Stimulated activated CD4-positive, alpha-beta T cell treated with anti-CD3 and anti-CD28 coated beads, Interleukin-12 subunit alpha, Interleukin-12 subunit beta, amount 100 ng/mL, for 4 hours (primary cell): ENCODE data around the gene ACTMAP.
"Not testable (repeated sequence)": the region's sequence is repeated elsewhere in the genome, so short reads cannot be mapped to it uniquely, and the experiment has no call there.

Experiments used
- DNase-seq: peaks from one replicate; pipeline ENCODE4 v3.0.0-alpha.2; 2020

ACTMAP gene

DNA sequence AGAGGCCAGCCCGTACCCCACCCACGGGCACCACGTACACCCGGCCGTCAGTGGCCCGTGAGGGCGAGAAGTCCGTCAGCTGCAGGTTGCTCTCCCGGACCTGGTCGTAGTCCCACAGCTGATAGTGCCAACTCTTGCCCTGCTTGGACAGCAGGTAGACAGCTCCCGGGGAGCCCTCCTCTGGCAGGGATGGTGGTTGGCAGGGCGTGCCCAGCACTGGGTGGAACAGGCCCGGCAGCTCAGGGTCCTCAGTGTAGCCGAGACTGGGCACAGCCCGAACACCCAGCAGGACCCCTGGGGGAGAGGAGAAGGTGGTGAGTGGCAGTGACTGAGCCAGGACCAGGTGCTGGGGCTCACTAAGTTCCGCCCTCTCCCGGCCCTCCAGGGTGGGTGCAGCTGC is 7.8 kb downstream of the ACTMAP start:
- no peak for DNase-seq

- DNase-seq = no peak
These were observed 8.5 kb downstream of the ACTMAP start for GRCh38 chr19:40741527-40742390.

DNA sequence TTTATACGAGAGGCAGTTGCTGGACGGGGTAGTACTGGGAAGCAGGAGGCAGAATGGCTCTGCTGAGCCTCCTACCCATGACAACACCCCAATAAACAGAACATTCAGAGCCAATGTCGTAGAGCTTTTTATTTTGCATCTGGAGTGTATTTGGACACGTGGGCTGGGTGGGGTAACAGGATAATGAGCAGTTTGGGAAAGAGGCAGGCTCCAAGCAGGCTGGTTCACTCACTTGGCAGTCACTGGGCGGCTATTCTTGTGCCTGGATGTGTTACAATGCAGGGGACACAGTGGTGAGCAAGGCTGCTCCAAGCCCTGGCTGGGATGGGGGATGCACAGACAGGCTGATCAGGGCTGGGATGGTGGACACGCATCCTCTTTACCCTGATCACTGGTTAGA is 9.5 kb downstream of the ACTMAP start:
- DNase-seq = no peak

- no peak for DNase-seq
These were observed 10.2 kb downstream of the ACTMAP start for GRCh38 chr19:40739871-40740703.

DNA sequence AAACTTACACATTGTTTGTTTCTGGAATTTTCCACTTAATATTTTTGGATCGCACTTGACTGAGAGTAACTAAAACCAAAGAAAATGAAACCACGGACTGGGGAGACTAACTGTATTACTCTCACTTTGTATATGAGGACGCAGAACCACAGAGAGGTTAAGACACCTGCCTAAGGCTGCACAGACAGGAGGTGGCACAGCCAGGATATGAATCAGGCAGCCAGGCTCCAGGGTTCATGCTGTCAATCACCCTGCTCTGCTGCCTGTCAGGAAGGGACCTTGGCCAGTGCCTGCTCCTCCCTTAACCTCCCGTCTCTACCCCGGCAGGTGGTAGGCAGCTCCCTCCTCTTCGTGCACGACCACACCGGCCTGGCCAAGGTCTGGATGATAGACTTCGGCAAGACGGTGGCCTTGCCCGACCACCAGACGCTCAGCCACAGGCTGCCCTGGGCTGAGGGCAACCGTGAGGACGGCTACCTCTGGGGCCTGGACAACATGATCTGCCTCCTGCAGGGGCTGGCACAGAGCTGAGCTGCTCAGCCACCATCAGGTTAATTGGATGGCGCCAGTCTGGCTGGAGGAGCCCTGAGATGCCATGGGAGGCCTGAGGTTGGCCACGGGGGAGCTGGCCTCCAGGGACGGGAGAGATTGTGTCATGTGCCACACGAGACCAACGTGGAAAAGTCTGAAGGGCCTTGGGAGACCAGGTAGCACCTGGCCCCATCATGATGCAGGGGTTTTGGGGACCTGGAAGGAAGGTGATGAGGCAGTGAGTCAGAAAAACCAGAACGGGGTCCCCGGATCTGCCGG is 11.0 kb downstream of the ACTMAP start:
- no peak for DNase-seq

DNA sequence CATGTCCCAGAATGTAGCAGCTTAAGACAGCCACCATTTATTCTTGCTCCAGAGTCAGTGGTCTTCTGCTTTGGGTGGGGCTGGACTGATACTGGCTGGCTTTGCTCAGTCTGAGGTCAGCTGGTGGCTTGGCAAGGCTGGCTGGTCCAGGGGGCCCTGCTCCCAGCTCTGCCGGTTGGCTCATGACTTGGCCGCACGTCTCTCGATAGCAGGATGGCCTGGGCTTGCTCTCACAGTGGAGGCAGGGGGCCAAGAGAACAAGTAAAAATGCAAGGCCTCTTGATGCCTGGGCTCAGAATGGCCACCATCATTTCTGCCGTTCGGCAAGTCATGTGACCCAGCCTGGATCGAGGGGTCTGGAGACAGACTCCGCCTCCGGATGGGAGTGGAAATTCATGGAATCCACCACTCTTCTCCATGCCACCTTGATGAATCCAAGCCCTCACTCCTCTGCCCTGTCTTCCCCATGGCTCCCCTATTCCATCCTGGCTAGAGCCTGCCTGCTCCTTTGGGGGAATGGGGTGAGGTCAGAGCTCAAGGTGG is 13.1 kb downstream of the ACTMAP start:
- no peak for DNase-seq

- no peak for DNase-seq
These were observed 13.6 kb downstream of the ACTMAP start for GRCh38 chr19:40736661-40737060.

DNA sequence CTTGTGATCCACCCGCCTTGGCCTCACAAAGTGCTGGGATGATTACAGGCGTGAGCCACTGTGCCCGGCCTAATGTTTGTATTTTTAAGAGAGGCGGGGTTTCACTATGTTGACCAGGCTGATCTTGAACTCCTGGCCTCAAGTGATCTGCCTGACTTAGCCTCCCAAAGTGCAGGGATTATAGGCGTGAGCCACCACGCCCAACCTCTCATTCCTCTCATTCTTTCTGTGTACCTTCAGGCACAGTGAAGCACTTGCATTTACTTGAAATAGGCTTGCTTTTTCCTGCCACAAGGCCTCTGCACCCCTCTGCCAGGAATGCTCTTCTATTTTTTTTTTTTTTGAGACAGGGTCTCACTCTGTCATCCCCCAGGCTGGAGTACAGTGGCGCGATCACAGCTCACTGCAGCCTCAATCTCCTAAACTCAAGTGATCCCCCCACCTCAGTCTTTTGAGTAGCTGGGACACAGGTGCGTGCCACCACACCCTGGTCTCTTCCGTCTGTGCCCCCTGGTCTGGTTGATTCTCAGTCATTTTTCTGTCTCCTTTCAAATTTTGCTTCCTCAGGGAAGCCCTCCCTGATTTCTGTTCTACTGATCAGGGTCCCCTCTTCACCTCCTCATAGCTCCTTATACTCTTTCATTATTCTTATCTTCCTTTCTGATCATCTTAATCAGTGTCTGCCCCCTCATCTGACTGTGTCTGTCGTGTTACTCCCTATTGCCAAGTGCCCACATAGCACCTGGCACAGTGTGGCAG is 15.1 kb downstream of the ACTMAP start:
- no peak for DNase-seq

DNA sequence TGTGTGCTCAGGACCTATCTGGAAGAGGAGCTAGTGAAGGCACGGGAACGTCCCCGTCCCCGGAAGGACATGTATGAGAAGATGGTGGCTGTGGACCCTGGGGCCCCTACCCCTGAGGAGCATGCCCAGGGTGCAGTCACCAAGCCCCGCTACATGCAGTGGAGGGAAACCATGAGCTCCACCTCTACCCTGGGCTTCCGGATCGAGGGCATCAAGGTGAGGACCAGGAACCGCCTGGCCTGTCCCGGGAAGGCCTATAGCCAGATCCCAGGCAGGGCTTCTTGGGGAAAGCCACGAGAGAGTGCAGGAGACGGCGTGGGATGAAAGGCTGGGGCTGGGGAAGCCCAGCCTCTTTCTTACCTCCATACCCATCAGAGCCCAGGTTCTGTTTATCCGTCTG is 17.1 kb downstream of the ACTMAP start:
- no peak for DNase-seq

DNA sequence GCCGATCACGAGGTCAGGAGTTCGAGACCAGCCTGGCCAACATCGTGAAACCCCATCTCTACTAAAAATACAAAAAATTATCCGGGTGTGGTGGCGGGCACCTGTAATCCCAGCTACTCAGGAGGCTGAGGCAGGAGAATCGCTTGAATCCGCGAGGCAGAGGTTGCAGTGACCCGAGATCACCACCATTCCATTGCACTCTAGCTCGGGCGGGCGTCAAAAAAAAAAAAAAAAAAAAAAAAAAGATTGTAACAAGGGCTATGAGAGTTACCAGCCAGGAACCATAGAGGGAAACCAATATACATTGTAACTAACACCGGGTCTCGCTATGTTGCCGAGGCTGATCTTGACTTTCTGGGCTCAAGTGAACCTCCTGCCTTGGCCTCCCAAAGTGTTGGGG is 18.0 kb downstream of the ACTMAP start:
- DNase-seq = not testable (repeated sequence)

DNA sequence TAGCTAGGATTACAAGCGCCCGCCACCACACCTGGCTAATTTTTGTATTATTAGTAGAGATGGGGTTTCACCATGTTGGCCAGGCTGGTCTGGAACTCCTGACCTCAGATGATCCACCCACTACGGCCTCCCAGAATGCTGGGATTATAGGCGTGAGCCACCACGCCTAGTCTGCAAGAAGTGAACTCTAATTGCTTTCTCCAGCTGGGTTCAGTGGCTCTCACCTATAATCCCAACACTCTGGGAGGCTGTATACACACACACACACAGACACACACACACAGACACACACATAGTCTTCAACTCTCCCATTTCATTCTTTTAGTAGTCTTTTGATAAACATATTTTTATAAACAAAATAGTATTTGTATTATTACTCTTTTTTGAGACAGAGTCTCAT is 20.2 kb downstream of the ACTMAP start:
- not testable (repeated sequence) for DNase-seq

DNA sequence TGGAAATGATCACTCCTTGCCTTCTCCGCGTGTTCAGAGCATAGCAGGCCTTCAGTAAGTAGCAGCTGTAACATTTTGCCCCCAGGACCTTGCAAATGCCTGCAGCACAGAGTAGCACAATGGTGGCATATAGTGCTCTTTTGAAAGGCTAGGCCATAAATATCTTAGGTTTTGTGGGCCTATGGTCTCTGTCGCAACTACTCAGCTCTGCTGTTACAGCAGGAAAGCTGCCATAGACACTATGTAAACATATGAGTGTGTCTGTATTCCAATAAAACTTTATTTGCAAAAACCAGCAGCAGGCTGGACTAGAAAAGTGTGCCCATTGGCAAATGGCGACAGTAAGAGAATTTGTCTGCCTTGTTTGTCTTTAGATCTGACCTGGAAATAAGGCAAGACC is 24.0 kb downstream of the ACTMAP start:
- no peak for DNase-seq

DNA sequence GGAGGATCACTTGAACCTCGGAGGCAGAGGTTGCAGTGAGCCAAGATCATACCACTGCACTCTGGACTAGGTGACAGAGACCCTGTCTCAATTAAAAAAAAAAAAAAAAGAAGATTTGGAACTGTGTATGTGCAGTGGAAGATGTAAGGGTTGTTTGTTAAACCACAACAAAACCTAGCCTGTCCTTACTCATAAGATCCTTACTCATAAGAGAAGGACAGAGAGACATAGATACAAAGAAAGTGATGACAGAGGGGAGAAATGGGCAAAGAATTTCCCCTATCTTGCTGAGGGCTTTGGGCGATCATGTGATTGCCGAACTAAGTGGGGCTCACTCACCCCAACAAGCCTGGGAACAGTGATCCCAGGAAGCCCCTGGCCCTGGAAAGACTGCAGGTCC is 25.4 kb downstream of the ACTMAP start:
- DNase-seq = no peak

DNA sequence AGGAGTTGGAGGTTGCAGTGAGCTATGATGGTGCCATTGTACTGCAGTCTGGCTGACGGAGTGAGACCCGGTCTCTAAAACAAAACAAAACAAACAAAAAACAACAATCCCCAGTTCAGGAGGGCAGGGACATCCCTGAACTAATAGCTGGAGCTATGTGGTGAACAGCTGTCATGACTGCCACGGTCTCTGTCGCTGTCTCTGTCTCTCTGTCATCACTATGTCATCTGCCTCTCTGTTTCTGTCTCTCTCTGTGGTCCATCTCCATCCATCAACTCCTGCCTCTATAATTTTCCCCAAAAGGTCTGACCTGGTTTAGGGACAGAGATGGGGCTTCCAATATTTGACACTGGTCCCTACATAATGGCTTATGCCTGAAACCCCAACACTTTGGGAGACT is 26.0 kb downstream of the ACTMAP start:
- no peak for DNase-seq

GRCh38 chr19:40723661-40724254 is 26.5 kb downstream of the ACTMAP start:
- DNase-seq = no peak

- no peak for DNase-seq
These were observed 28.2 kb downstream of the ACTMAP start for GRCh38 chr19:40721936-40722661.

- DNase-seq = no peak
These were observed 29.2 kb downstream of the ACTMAP start for GRCh38 chr19:40721140-40721486.

DNA sequence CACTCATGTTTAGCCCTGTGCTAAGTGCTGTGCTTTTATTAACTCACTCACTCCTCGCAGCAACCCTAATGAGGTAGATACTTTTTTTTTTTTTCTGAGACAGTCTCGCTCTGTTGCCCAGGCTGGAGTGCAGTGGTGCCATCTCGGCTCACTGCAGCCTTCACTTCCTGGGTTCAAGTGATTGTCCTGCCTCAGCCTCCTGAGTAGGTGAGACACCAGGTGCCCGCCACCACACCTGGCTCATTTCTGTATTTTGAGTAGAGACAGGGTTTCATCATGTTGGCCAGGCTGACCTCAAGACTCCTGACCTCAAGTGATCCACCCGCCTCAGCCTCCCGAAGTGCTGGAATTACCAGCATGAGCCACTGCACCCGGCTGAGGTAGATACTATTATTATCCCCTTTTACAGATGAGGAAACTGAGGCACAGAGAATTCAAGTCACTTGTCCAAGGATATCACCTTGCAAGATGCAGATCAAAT is 30.8 kb downstream of the ACTMAP start:
- no peak for DNase-seq

- no peak for DNase-seq
These were observed 31.4 kb downstream of the ACTMAP start for GRCh38 chr19:40718774-40719391.
